ENCODE measurements around the gene KLK10.

Gene KLK10

DNA sequence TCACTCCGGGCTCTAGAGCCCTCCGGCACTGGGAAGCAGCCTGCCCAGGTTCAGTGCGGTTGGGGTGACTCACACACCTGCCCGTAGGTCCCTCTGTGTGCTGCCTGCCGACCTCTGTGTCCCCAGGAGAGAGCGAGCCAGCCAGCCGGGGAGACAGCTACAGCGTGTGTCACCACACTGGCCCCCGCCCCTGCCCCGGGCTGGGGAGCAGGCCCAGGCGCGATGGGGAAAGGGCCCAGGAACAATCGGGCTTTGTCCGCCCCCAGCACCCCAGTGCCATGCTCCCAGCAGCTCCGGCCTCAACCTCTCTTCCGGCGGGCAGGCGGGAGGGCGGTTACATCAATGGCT is 50.1 kb downstream of the KLK10 start, which contains the start of gene KLK6:
Gene KLK6 (minus strand): TSS at position 179 of the 348 bp plus-strand sequence. CDS start 1,487 bp downstream, outside the sequence.
- TF ChIP-seq, protein P1, sequence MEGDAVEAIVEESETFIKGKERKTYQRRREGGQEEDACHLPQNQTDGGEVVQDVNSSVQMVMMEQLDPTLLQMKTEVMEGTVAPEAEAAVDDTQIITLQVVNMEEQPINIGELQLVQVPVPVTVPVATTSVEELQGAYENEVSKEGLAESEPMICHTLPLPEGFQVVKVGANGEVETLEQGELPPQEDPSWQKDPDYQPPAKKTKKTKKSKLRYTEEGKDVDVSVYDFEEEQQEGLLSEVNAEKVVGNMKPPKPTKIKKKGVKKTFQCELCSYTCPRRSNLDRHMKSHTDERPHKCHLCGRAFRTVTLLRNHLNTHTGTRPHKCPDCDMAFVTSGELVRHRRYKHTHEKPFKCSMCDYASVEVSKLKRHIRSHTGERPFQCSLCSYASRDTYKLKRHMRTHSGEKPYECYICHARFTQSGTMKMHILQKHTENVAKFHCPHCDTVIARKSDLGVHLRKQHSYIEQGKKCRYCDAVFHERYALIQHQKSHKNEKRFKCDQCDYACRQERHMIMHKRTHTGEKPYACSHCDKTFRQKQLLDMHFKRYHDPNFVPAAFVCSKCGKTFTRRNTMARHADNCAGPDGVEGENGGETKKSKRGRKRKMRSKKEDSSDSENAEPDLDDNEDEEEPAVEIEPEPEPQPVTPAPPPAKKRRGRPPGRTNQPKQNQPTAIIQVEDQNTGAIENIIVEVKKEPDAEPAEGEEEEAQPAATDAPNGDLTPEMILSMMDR (IDR thresholded peaks at IDR 0.05; ENCODE audit: low read depth, low read length): no peak
- no peak within 1 kb of the TSS for H3K4me3 ChIP-seq (ENCODE audit: low read depth, low read length)

DNA sequence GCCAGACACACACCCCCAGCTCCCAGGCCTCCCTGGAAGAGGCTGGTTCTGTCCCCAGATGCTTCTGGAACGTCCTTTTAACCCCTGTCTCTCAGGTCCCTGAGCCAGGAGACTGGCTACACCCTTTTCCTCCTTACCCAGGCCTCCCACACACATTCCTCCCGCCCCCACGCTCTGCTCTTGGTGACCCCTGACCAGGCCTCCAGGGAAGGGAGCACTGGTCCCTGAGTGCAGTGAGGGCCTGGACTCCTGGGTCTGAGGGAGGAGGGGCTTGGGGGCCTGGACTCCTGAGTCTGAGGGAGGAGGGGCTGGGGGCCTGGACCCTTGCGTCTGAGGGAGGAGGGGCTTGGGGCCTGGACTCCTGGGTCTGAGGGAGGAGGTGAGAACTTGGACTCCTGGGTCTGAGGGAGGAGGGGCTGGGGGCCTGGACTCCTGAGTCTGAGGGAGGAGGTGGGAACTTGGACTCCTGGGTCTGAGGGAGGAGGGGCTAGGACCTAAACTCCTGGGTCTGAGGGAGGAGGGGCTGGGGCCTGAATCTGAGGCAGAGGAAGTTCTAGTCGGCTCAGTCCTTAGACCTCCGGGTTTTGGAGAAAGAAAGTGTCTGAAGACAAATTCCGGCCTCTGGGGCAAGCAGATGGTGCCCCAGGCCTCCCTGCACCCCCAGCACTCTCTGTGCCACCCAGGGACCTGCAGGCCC is 50.6 kb downstream of the KLK10 start:
- H3K4me3 ChIP-seq (ENCODE audit: low read depth, low read length): no peak overlapping the region
- TF ChIP-seq, protein P1 (IDR thresholded peaks at IDR 0.05; ENCODE audit: low read depth, low read length): no peak

DNA sequence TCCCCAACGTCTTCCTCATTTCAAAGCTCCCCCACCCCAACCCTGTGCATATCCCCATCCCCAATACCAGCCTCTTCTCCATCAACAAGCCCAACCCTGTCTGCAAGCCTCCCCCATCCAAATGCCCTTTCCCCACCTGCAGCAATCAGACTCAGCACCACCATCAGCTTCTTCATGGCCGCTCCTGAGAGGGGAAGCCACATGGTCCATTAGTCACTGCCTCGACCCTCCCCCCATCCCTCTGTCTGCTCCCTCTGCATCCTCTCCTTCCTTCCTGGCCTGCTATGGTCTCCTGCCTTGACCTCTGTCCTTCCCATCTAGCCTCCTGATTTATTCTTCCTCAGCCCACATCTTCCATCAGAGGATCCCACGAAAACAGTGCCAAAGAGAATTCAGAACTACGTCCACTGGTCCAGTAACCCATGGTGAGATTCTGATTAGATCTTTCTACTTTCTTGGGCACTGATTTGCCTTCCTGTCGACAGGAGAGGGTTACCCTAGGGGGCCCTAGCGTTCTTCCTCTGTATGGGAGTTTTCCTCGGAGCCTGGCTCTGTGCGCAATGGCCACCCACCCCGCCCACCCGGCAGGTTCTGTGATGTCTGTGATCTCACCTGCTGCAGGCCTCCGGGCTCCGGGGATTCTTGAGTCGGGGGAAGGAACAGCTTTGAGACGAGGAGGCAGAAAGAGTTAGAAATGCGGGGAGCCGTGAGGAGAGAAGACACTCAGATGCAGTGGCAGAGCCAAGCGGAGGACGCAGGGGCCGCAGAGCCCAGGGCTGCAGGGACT is 51.4 kb downstream of the KLK10 start:
- H3K4me3 ChIP-seq (ENCODE audit: low read depth, low read length): no peak overlapping the region
- TF ChIP-seq, protein P1 (IDR thresholded peaks at IDR 0.05; ENCODE audit: low read depth, low read length): no peak

DNA sequence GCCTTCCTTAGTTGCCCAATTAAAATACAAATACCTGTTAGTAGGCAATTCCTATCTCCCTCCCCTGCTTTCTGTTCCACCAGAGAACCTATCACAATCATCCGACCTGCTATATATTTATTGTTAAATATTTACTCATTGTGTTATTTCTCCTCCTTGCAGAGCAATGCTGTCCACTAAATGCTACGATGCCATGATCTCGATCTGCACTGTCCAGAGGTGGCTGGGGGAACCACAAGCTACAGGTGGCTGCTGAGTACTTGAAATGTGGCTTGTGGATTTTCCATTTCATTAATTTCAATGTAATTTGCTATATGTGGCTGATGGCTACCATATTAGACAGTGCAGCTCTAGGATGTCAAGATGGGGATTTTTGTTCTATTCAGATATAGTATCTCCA is 55.2 kb downstream of the KLK10 start:
- TF ChIP-seq, protein P1 (IDR thresholded peaks at IDR 0.05; ENCODE audit: low read depth, low read length): no peak
- no peak overlapping the region for H3K4me3 ChIP-seq (ENCODE audit: low read depth, low read length)

DNA sequence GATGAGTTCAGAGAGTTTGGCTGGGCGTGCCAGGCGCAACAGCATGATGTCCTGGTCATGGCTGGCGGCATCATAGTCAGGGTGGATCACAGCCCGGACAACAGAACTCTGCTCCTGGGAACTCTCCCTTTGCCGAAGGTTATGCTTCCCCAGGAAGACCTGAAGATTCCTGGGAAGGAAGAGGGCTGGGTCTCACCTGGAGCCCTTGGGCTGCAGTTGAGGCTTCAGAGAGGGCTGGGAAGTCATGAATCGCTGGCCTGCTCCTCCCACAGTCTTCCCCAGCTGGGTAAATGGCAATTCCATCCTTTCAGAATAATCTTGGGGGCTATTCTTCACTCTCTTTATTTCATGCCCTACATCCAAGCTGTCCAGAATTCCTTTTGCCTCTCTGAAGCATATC is 56.1 kb downstream of the KLK10 start:
- TF ChIP-seq, protein P1 (IDR thresholded peaks at IDR 0.05; ENCODE audit: low read depth, low read length): no peak
- no peak overlapping the region for H3K4me3 ChIP-seq (ENCODE audit: low read depth, low read length)

Data from WI38 (cell line).